Astrocyte (in vitro differentiated cells and primary cell): ENCODE data around the gene PCCA. TPM values are rescaled to one million over a fixed set of nuclear protein-coding genes. Genes with fewer than 3 reads are reported as not detected.

Source experiments
- DNase-seq: peaks from one replicate; pipeline ENCODE4 v3.0.0-alpha.2; 2010; ENCODE audit warnings: low read depth
- FAIRE-seq: peaks from 2 replicates; lab custom pipeline; 2011; peaks lifted over from hg19 to GRCh38; lab: Jason Lieb, UNC
- H2AFZ ChIP-seq: 2 replicates; pipeline ENCODE4 v1.6.0; 2012; ENCODE audit warnings: low read depth, low read length, inconsistent platforms
- H3K27ac ChIP-seq: 2 replicates; pipeline ENCODE4 v1.5.1; 2011; ENCODE audit warnings: low read depth, low read length, inconsistent platforms
- H3K27me3 ChIP-seq: 2 replicates; pipeline ENCODE4 v1.6.0; 2011; ENCODE audit warnings: low read length, inconsistent platforms; ENCODE audit not compliant: insufficient read depth
- H3K36me3 ChIP-seq: 2 replicates; pipeline ENCODE4 v1.5.1; 2011; ENCODE audit warnings: low read length, inconsistent platforms; ENCODE audit not compliant: insufficient read depth
- H3K4me1 ChIP-seq: 2 replicates; pipeline ENCODE4 v1.5.1; 2011; ENCODE audit warnings: low read length, inconsistent platforms; ENCODE audit not compliant: insufficient read depth
- H3K4me2 ChIP-seq: 2 replicates; pipeline ENCODE4 v1.6.0; 2012; ENCODE audit warnings: low read length, inconsistent platforms
- H3K4me3 ChIP-seq: 2 replicates; pipeline ENCODE4 v1.5.1; 2011; ENCODE audit warnings: low read depth, mild to moderate bottlenecking, low read length, inconsistent platforms; ENCODE audit not compliant: insufficient read depth
- H3K79me2 ChIP-seq: 2 replicates; pipeline ENCODE4 v1.6.0; 2012; ENCODE audit warnings: mild to moderate bottlenecking, low read length, inconsistent platforms; ENCODE audit not compliant: insufficient read depth
- H3K9ac ChIP-seq: 2 replicates; pipeline ENCODE4 v1.6.0; 2012; ENCODE audit warnings: mild to moderate bottlenecking, low read length, inconsistent platforms
- H3K9me3 ChIP-seq: 2 replicates; pipeline ENCODE4 v1.5.1; 2012; ENCODE audit warnings: low read depth, mild to moderate bottlenecking, low read length, inconsistent platforms; ENCODE audit not compliant: insufficient read depth
- H4K20me1 ChIP-seq: 2 replicates; pipeline ENCODE4 v1.6.0; 2012; ENCODE audit warnings: low read length, inconsistent platforms; ENCODE audit not compliant: insufficient read depth
- H3K27ac Mint-ChIP-seq: one replicate; pipeline ENCODE4 v1.8.0; 2021; ENCODE audit warnings: mild to moderate bottlenecking, mixed read lengths; ENCODE audit not compliant: unreplicated experiment
- H3K27me3 Mint-ChIP-seq: one replicate; pipeline ENCODE4 v1.8.0; 2021; ENCODE audit warnings: low read depth, mixed read lengths; ENCODE audit not compliant: unreplicated experiment
- H3K36me3 Mint-ChIP-seq: one replicate; pipeline ENCODE4 v1.8.0; 2021; ENCODE audit warnings: low read depth, mixed read lengths; ENCODE audit not compliant: unreplicated experiment
- H3K4me1 Mint-ChIP-seq: one replicate; pipeline ENCODE4 v1.8.0; 2021; ENCODE audit warnings: low read depth, mixed read lengths; ENCODE audit not compliant: unreplicated experiment
- H3K4me3 Mint-ChIP-seq: one replicate; pipeline ENCODE4 v1.8.0; 2021; ENCODE audit warnings: mild to moderate bottlenecking, moderate library complexity, mixed read lengths; ENCODE audit not compliant: unreplicated experiment
- H3K9me3 Mint-ChIP-seq: one replicate; pipeline ENCODE4 v1.8.0; 2021; ENCODE audit warnings: mild to moderate bottlenecking, mixed read lengths; ENCODE audit not compliant: unreplicated experiment
- CTCF ChIP-seq: IDR thresholded peaks from 2 replicates; pipeline ENCODE4 v1.5.1; 2011; ENCODE audit warnings: low read depth, mild to moderate bottlenecking, inconsistent platforms, low read length, moderate library complexity; ENCODE audit not compliant: insufficient read depth
- EZH2 ChIP-seq: IDR thresholded peaks from 2 replicates; pipeline ENCODE4 v1.6.1; 2012; ENCODE audit warnings: mild to moderate bottlenecking, low read length, inconsistent platforms; ENCODE audit not compliant: insufficient read depth
- total RNA-seq: library from RNA; stranded (reverse); gene quantifications from 2 replicates; pipeline ENCODE4 v1.2.1, GENCODE V29; 2021

Gene PCCA
- total RNA-seq, 1 donor from 2014 or later = 13.9 TPM

GRCh38 chr13:100540621-100541020, 451.7 kb downstream of the PCCA start:
- no peak for FAIRE-seq
- no peak overlapping the region for H3K4me3 Mint-ChIP-seq

GRCh38 chr13:100541897-100542825, 453.3 kb downstream of the PCCA start:
- Histone ChIP-seq H3K9me3 (no peaks in the 10 kb centered on the region), H2AFZ (no peak overlapping the region), H3K27ac (no peak overlapping the region), H3K36me3 (no peaks in the 10 kb centered on the region), H3K4me1 (peaks cover 4% of the 10 kb centered on the region), H3K79me2 (no peaks in the 10 kb centered on the region), H3K4me3 (no peak overlapping the region), H3K4me2 (no peak overlapping the region), H4K20me1 (peaks cover 3% of the 10 kb centered on the region), H3K9ac (no peak overlapping the region), H3K27me3 (no peaks in the 10 kb centered on the region)
- H3K9me3 Mint-ChIP-seq = no peaks in the 10 kb centered on the region
- no peak for FAIRE-seq
- H3K4me3 Mint-ChIP-seq = no peak overlapping the region
- H3K36me3 Mint-ChIP-seq = peaks cover 2% of the 10 kb centered on the region
- DNase-seq = no peak
- H3K27ac Mint-ChIP-seq = no peak overlapping the region
- no peaks in the 10 kb centered on the region for H3K27me3 Mint-ChIP-seq
- TF ChIP-seq CTCF (no peak), EZH2 (no peak)
- no peaks in the 10 kb centered on the region for H3K4me1 Mint-ChIP-seq

More at GRCh38 chr13:100540621-100541020, 451.7 kb downstream of the PCCA start:
- Histone ChIP-seq H2AFZ (no peak overlapping the region), H3K4me3 (no peak overlapping the region), H3K27me3 (no peaks in the 10 kb centered on the region), H4K20me1 (peaks cover 3% of the 10 kb centered on the region), H3K4me1 (peaks cover 4% of the 10 kb centered on the region), H3K27ac (no peak overlapping the region), H3K9ac (no peak overlapping the region), H3K79me2 (no peaks in the 10 kb centered on the region), H3K9me3 (no peaks in the 10 kb centered on the region), H3K4me2 (no peak overlapping the region), H3K36me3 (no peaks in the 10 kb centered on the region)
- DNase-seq = no peak
- Mint-ChIP-seq H3K27me3 (no peaks in the 10 kb centered on the region), H3K36me3 (peaks cover 4% of the 10 kb centered on the region), H3K27ac (no peak overlapping the region), H3K9me3 (no peaks in the 10 kb centered on the region), H3K4me1 (no peaks in the 10 kb centered on the region)
- TF ChIP-seq EZH2 (no peak), CTCF (no peak)

GRCh38 chr13:100542826-100543156, 453.9 kb downstream of the PCCA start:
- Histone ChIP-seq H3K27me3 (no peaks in the 10 kb centered on the region), H2AFZ (no peak overlapping the region), H3K36me3 (no peaks in the 10 kb centered on the region), H4K20me1 (peaks cover 3% of the 10 kb centered on the region), H3K79me2 (no peaks in the 10 kb centered on the region), H3K27ac (no peak overlapping the region), H3K4me1 (peaks cover 4% of the 10 kb centered on the region), H3K9ac (no peak overlapping the region), H3K9me3 (no peaks in the 10 kb centered on the region), H3K4me2 (no peak overlapping the region), H3K4me3 (no peak overlapping the region)
- no peaks in the 10 kb centered on the region for H3K9me3 Mint-ChIP-seq
- DNase-seq (peak; percentile 25), FAIRE-seq (peak; percentile 17)
- H3K27me3 Mint-ChIP-seq = no peaks in the 10 kb centered on the region
- no peak overlapping the region for H3K27ac Mint-ChIP-seq
- TF ChIP-seq CTCF = peak; percentile 58
- TF ChIP-seq EZH2 = no peak
- H3K4me1 Mint-ChIP-seq = no peaks in the 10 kb centered on the region
- no peaks in the 10 kb centered on the region for H3K36me3 Mint-ChIP-seq
- H3K4me3 Mint-ChIP-seq = no peak overlapping the region
